K562 (cell line): ENCODE measurements around the gene CNIH3. TPM values are rescaled to one million over a fixed set of nuclear protein-coding genes. Genes with fewer than 3 reads are reported as not detected.

Source experiments
- ATAC-seq: fragments of 200-7000 bp; cut with Tn5 transposase; 3 replicates; pipeline ENCODE4 v1.9.1; 2020; ENCODE audit warnings: moderate library complexity
- BruUV-seq: library from RNA; stranded (reverse); fragments of 400-500 nt; replicated peaks from 2 replicates; lab custom pipeline; 2021; lab: Mats Ljungman, UMichigan
- CTCF ChIA-PET: fragments of 300-600 bp; formaldehyde crosslinking; extraction: SDS; loops from one replicate; lab custom pipeline; 2021; ENCODE audit warnings: low intra/inter-chr PET ratio; lab: Yijun Ruan, JAX
- POLR2A ChIA-PET: fragments of 300-600, 350-650 bp; sonication (Branson Sonifier 250); formaldehyde crosslinking; extraction: SDS; loops from one replicate; lab custom pipeline; 2021; ENCODE audit warnings: antibody characterized with exemption, inconsistent platforms; lab: Yijun Ruan, JAX
- DNase-seq, 4 experiments: peaks; one replicate each; pipeline versions ENCODE4 v3.0.0 to v3.0.0-alpha.2; 2011 to 2018; ENCODE audit warnings: low spot score in 3 of 4, mixed read lengths in 3 of 4; ENCODE audit errors: extremely low read depth in 1 of 4
- FAIRE-seq: peaks from 2 replicates; lab custom pipeline; 2011; peaks lifted over from hg19 to GRCh38; lab: Jason Lieb, UNC
- H2AFZ ChIP-seq: 2 replicates; pipeline ENCODE4 v1.6.0; 2011; ENCODE audit warnings: low read depth, low read length, control low read depth, inconsistent platforms
- H3K27ac ChIP-seq: fragments of 200-600 bp; 3 replicates; pipeline ENCODE4 v1.8.0; 2011; ENCODE audit warnings: low read depth, mild to moderate bottlenecking, control low read depth, inconsistent platforms, low read length, moderate library complexity, mixed read lengths; ENCODE audit errors: extremely low read depth
- H3K27me3 ChIP-seq, 2 experiments: fragments of 300-600 bp in 1 of 2; 2 replicates in 1 of 2; 3 replicates in 1 of 2; pipeline versions ENCODE4 v1.6.0 to v1.8.0; 2011; ENCODE audit warnings: inconsistent platforms in 2 of 2, low read length in 2 of 2, mild to moderate bottlenecking in 1 of 2, mixed read lengths in 1 of 2, moderate library complexity in 1 of 2; ENCODE audit not compliant: control insufficient read depth in 2 of 2, insufficient read depth in 2 of 2
- H3K36me3 ChIP-seq: fragments of 300-600 bp; 3 replicates; pipeline ENCODE4 v1.8.0; 2011; ENCODE audit warnings: mild to moderate bottlenecking, low read length, inconsistent platforms; ENCODE audit not compliant: control insufficient read depth, insufficient read depth
- H3K4me1 ChIP-seq, 2 experiments: fragments of 200-600 bp in 1 of 2; replicated peaks in 1 of 2; 2 replicates in 1 of 2; 3 replicates in 1 of 2; pipeline versions ENCODE4 v1.5.1 to v1.8.0; 2011; ENCODE audit warnings: inconsistent platforms in 2 of 2, low read length in 2 of 2, mild to moderate bottlenecking in 1 of 2, mixed read lengths in 1 of 2, moderate library complexity in 1 of 2; ENCODE audit not compliant: control insufficient read depth in 2 of 2, insufficient read depth in 2 of 2
- H3K4me2 ChIP-seq: 2 replicates; pipeline ENCODE4 v1.6.1; 2011; ENCODE audit warnings: low read length, control low read depth, inconsistent platforms, mixed read lengths; ENCODE audit not compliant: insufficient read depth
- H3K4me3 ChIP-seq: fragments of 200-600 bp; sonication (generic), shearing (Covaris generic); 2 replicates; pipeline ENCODE4 v1.5.1; 2016; ENCODE audit warnings: control low read depth, inconsistent platforms
- H3K79me2 ChIP-seq: fragments of 200-600 bp; 3 replicates; pipeline ENCODE4 v1.8.0; 2011; ENCODE audit warnings: low read length, inconsistent platforms; ENCODE audit not compliant: control insufficient read depth, insufficient read depth
- H3K9ac ChIP-seq, 2 experiments: 2 replicates each; pipeline versions ENCODE4 v1.6.0 to v1.6.1; 2011; ENCODE audit warnings: low read depth in 2 of 2, low read length in 2 of 2, control low read depth in 1 of 2, inconsistent platforms in 1 of 2, mild to moderate bottlenecking in 1 of 2, mixed read lengths in 1 of 2; ENCODE audit not compliant: insufficient read depth in 1 of 2
- H3K9me1 ChIP-seq: one replicate; pipeline ENCODE4 v1.6.0; 2011; ENCODE audit warnings: inconsistent platforms, mild to moderate bottlenecking, low read length, moderate library complexity; ENCODE audit not compliant: control insufficient read depth, insufficient read depth
- H3K9me3 ChIP-seq: replicated peaks from 2 replicates; pipeline ENCODE4 v1.5.1; 2011; ENCODE audit warnings: low read depth, low read length, inconsistent platforms; ENCODE audit not compliant: control insufficient read depth, insufficient read depth
- H4K20me1 ChIP-seq: replicated peaks from 2 replicates; pipeline ENCODE4 v1.6.1; 2011; ENCODE audit warnings: low read length, inconsistent platforms, mixed read lengths; ENCODE audit not compliant: control insufficient read depth, insufficient read depth
- ELF2 ChIP-seq: fragments of 250-450 bp; sonication (Bioruptor Pico); IDR thresholded peaks from 2 replicates; pipeline ENCODE4 v1.5.0; 2021; ENCODE audit warnings: mild to moderate bottlenecking
- FOXA1 ChIP-seq: fragments of 450-650 bp; IDR thresholded peaks from 2 replicates; pipeline ENCODE4 v1.6.1; 2016; ENCODE audit warnings: mild to moderate bottlenecking, borderline replicate concordance
- HOXB6 ChIP-seq: fragments of 250-450 bp; sonication (Bioruptor Pico); IDR thresholded peaks from 2 replicates; pipeline ENCODE4 v1.5.1; 2022; ENCODE audit warnings: mild to moderate bottlenecking, borderline replicate concordance
- KDM5B ChIP-seq: fragments of 200-600 bp; sonication (generic); IDR thresholded peaks from 2 replicates; pipeline ENCODE4 v1.6.1; 2012; ENCODE audit warnings: low read depth, mild to moderate bottlenecking, moderate library complexity, low read length, control low read depth, inconsistent platforms; ENCODE audit not compliant: insufficient replicate concordance
- NCOA6 ChIP-seq: fragments of 450-650 bp; IDR thresholded peaks from 2 replicates; pipeline ENCODE4 v1.6.1; 2017; ENCODE audit warnings: mild to moderate bottlenecking
- NFIC ChIP-seq: fragments of 450-650 bp; IDR thresholded peaks from 2 replicates; pipeline ENCODE4 v1.6.1; 2017; ENCODE audit warnings: mild to moderate bottlenecking, inconsistent platforms
- TCF3 ChIP-seq: sonication (generic); formaldehyde crosslinking; IDR thresholded peaks from 2 replicates; pipeline ENCODE4 v1.4.0; 2020; ENCODE audit warnings: mild to moderate bottlenecking, missing genetic modification reagents
- XRCC3 ChIP-seq: fragments of 450-650 bp; IDR thresholded peaks from 2 replicates; pipeline ENCODE4 v1.6.1; 2017; ENCODE audit warnings: mild to moderate bottlenecking, moderate library complexity
- ZFP36 ChIP-seq: fragments of 150-350 bp; IDR thresholded peaks from 2 replicates; pipeline ENCODE4 v1.6.1; 2018; ENCODE audit warnings: low read length, low read depth; ENCODE audit not compliant: partially characterized antibody
- ZNF184 ChIP-seq: sonication (generic); formaldehyde crosslinking; IDR thresholded peaks from 2 replicates; pipeline ENCODE4 v1.5.0; 2020; ENCODE audit warnings: missing genetic modification reagents
- ZNF282 ChIP-seq: sonication (generic); formaldehyde crosslinking; IDR thresholded peaks from 2 replicates; pipeline ENCODE4 v1.8.1; 2023; ENCODE audit warnings: missing genetic modification reagents
- WGBS: fragments of 100-300 bp; shearing (Covaris generic); methylation state at CpG from one replicate; pipeline ENCODE4 v1.1.6; 2016; ENCODE audit warnings: low coverage, mixed read lengths; ENCODE audit not compliant: insufficient coverage; ENCODE audit errors: missing lambda C conversion rate; 5-methylcytosine and 5-hydroxymethylcytosine counted together
- in situ Hi-C: fragments of 300-500 bp; cut with MboI; formaldehyde crosslinking; loops from 4 replicates; pipeline ENCODE4 v1.15.0; 2018; ENCODE audit warnings: inconsistent platforms, mixed read lengths
- intact Hi-C: fragments of 100-400 bp; cut with micrococcal nuclease; formaldehyde crosslinking; loops from 2 replicates; pipeline ENCODE4 v1.14.2; 2022
- polyA plus RNA-seq, 8 experiments: library from polyadenylated mRNA; depleted of rRNA in 4 of 8; stranded (reverse) in 5 of 8; unstranded in 3 of 8; fragments of >200 nt; fragmentation: Nextera tagmentation in 2 of 8; fragmentation: Illumina TruSeq in 1 of 8; extraction: Ambion mirVana in 2 of 8; extraction: Trizol in 1 of 8; gene quantifications; 2 replicates each; pipeline versions ENCODE4 v1.2.1 to v1.2.3, GENCODE V29; 2011 to 2014; ENCODE audit warnings: inconsistent platforms in 1 of 8, missing spikeins in 1 of 8
- total RNA-seq, 7 experiments: library from RNA; depleted of rRNA in 6 of 7; stranded (reverse); fragments of >200 nt in 6 of 7; fragmentation: Illumina TruSeq in 2 of 7; extraction: Trizol in 2 of 7; gene quantifications; 2 replicates each; pipeline versions ENCODE4 v1.2.1 to v1.2.3, GENCODE V29; 2011 to 2021; ENCODE audit warnings: low replicate concordance in 1 of 7
- TF ChIP-seq, protein P1 (sequence below): IDR thresholded peaks from 2 replicates; pipeline ENCODE4 v1.6.1; 2014; ENCODE audit warnings: antibody characterized with exemption
- TF ChIP-seq, protein P2 (sequence below): fragments of 250-450 bp; sonication (Bioruptor Pico); IDR thresholded peaks from 2 replicates; pipeline ENCODE4 v1.6.1; 2021; ENCODE audit warnings: mild to moderate bottlenecking
- TF ChIP-seq, protein P3 (sequence below): fragments of 450-650 bp; IDR thresholded peaks from 2 replicates; pipeline ENCODE4 v1.6.1; 2016; ENCODE audit warnings: antibody characterized with exemption

The CNIH3 gene
- total and polyA plus RNA-seq, 9 of the 15 experiments (the other 6 are each of a cell fraction or from before 2014, with no cell fraction given) = 0.14 to 1.8 (median 0.79) TPM

DNA sequence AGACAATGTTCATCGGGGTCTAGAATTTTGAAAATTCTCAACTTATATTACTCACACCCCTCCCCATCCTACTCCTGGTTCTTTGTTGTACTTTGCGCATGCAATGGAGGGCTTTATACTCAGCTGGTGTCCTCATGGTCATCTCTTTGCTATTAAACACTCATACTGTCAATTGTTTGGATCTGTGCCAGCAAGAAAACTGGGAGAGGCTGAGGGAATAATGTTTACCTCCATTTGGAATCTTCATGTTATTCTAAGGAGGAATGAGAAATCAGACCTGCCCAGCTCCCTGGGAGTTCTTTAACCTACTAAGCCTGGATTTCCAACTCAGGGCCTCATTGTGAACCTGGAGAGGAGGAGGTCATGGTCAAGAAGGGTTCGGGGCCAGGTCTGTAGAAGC is 169.5 kb downstream of the CNIH3 start:
- no peak overlapping the region for H3K27ac ChIP-seq
- POLR2A ChIA-PET = no interaction called here
- H2AFZ ChIP-seq = no peak overlapping the region
- TF ChIP-seq ZNF184 (CRISPR knock-in tag) (no peak), NCOA6 (no peak), NFIC (peak; percentile 45), ZNF282 (CRISPR knock-in tag) (no peak)
- TF ChIP-seq, all 486 proteins: peak for 1
- intact Hi-C loops (no loop called here), in situ Hi-C loops (no loop called here)
- no peak for ATAC-seq
- WGBS = 4% methylated on average over 3 of the region's 3 CpGs
- DNase-seq = no peak
- Histone ChIP-seq H3K9ac (no peak overlapping the region), H3K27me3 (peaks cover 0 to 2% of the 10 kb centered on the region in 2 experiments; a peak in 1 of 5 replicates), H3K4me1 (no peaks in the 10 kb centered on the region), H3K9me1 (no peaks in the 10 kb centered on the region), H3K36me3 (no peaks in the 10 kb centered on the region), H3K79me2 (no peaks in the 10 kb centered on the region), H3K9me3 (no peaks in the 10 kb centered on the region), H4K20me1 (no peaks in the 10 kb centered on the region), H3K4me2 (no peak overlapping the region), H3K4me3 (no peak overlapping the region)
- CTCF ChIA-PET = no interaction called here
- no TSS peak for BruUV-seq
- FAIRE-seq = no peak

DNA sequence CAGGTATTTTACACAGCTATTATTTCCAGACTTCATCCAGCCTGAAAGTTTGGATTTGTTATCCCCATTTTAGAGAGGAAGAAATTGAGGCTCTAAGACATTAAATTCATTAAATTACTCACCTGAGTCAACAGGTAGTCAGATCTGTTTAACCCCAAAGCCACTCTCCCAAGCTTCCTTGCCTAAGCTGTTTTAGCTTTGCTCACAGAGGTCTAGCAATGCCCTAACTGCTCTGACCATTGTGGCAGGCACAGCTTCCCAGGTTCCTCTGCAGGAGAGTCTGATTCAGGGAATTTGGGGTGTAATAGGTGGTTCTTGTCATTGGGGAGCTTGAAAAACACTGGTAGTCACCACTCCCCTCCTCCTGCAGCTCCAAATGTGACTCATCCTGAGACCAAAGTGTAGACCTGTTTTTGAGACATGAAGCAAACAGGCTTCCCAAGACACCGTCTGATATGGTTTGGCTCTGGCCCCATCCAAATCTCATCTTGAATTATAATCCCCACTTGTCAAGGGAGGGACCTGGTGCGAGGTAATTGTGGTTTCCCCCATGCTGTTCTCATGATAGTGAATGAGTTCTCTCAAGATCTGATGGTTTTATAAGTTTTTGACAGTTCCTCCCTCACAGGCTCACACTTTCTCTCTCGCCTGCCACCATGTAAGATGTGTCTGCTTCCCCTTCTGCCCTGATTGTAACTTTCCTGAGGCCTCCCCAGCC is 170.6 kb downstream of the CNIH3 start:
- FAIRE-seq (no peak), DNase-seq (no peak), ATAC-seq (no peak)
- no peak overlapping the region for H3K9ac ChIP-seq
- H3K36me3 ChIP-seq = no peaks in the 10 kb centered on the region
- no peaks in the 10 kb centered on the region for H3K79me2 ChIP-seq
- no peak overlapping the region for H3K4me3 ChIP-seq
- H3K4me1 ChIP-seq = no peaks in the 10 kb centered on the region
- intact Hi-C loops (no loop called here), in situ Hi-C loops (no loop called here)
- no peak overlapping the region for H3K27ac ChIP-seq
- WGBS = 0% methylated on average over 3 of the region's 3 CpGs
- no TSS peak for BruUV-seq
- no peak overlapping the region for H2AFZ ChIP-seq
- no peaks in the 10 kb centered on the region for H3K9me1 ChIP-seq
- H3K4me2 ChIP-seq = no peak overlapping the region
- ChIA-PET POLR2A (no interaction called here), CTCF (no interaction called here)
- no peaks in the 10 kb centered on the region for H3K9me3 ChIP-seq
- no peaks in the 10 kb centered on the region for H4K20me1 ChIP-seq
- H3K27me3 ChIP-seq = peaks cover 0 to 2% of the 10 kb centered on the region in 2 experiments; a peak in 1 of 5 replicates
- TF ChIP-seq FOXA1 (no peak), TCF3 (no peak), XRCC3 (no peak), KDM5B (no peak), ZFP36 (no peak), ELF2 (CRISPR knock-in tag) (no peak), HOXB6 (CRISPR knock-in tag) (no peak)
- TF ChIP-seq, protein P1, sequence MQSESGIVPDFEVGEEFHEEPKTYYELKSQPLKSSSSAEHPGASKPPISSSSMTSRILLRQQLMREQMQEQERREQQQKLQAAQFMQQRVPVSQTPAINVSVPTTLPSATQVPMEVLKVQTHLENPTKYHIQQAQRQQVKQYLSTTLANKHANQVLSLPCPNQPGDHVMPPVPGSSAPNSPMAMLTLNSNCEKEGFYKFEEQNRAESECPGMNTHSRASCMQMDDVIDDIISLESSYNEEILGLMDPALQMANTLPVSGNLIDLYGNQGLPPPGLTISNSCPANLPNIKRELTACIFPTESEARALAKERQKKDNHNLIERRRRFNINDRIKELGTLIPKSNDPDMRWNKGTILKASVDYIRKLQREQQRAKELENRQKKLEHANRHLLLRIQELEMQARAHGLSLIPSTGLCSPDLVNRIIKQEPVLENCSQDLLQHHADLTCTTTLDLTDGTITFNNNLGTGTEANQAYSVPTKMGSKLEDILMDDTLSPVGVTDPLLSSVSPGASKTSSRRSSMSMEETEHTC = no peak
- TF ChIP-seq, protein P2, sequence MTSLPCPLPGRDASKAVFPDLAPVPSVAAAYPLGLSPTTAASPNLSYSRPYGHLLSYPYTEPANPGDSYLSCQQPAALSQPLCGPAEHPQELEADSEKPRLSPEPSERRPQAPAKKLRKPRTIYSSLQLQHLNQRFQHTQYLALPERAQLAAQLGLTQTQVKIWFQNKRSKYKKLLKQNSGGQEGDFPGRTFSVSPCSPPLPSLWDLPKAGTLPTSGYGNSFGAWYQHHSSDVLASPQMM (CRISPR knock-in tag) = no peak
- TF ChIP-seq, protein P3, sequence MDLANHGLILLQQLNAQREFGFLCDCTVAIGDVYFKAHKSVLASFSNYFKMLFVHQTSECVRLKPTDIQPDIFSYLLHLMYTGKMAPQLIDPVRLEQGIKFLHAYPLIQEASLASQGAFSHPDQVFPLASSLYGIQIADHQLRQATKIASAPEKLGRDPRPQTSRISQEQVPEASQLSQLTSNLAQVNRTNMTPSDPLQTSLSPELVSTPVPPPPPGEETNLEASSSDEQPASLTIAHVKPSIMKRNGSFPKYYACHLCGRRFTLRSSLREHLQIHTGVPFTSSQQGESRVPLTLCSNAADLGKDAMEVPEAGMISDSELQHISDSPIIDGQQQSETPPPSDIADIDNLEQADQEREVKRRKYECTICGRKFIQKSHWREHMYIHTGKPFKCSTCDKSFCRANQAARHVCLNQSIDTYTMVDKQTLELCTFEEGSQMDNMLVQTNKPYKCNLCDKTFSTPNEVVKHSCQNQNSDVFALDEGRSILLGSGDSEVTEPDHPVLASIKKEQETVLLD = no peak
